Thoracic aorta endothelial cell (primary cell): ENCODE data around the gene ZFP37. TPM values are rescaled to one million over a fixed set of nuclear protein-coding genes. Genes with fewer than 3 reads are reported as not detected.

ENCODE experiments used
- total RNA-seq: library from RNA; depleted of rRNA; stranded (reverse); fragments of >200 nt; gene quantifications from 2 replicates; pipeline ENCODE4 v1.2.3, GENCODE V29; 2012

ZFP37 gene
- total RNA-seq: 1.1 and 1.6 TPM in 2 replicates

DNA sequence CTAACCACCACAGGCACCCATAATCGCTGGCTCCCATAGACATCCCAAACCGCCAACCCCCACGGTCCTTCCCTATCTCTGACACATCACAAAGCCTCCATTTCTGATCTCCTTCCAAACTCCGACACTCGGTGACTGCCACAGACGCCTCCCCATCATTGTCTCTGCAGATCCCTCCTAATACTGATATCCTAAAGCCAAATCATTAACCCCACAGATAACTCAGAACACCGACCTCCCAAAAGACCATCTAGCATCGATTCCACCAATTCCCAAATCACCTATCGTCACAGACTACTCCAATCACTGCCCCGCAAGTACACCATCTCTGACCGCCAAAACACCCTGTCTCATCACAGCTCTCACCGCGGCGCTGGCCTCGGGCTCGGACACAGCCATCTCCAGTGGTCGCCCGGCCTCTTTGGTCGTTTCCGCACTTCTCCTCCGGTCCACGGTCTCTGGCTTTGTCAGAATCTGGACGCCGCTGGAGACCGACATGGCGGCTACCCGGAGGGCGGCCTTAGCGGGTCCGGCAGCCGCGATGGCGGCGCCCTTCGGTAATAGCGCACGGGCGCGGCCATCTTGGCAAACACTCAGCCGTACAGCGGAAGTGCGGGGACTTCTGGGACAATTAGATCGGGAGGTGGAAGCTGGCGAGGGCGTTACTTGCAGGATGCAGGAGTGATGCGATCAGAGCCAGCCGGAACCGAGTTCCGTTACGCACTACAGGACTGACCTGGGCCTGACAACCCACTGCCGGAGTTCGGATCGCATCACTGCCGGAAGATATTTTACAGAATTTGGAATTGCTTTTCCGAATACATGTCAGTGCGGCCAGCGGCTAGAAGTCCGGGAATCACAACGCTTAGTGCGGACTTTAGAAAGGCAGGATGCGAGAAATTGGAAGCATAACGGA lies at the start of gene ZFP37:
Gene ZFP37 (minus strand): TSS at position 534 of the 916 bp plus-strand sequence. CDS start 36 bp downstream, at position 498.

DNA sequence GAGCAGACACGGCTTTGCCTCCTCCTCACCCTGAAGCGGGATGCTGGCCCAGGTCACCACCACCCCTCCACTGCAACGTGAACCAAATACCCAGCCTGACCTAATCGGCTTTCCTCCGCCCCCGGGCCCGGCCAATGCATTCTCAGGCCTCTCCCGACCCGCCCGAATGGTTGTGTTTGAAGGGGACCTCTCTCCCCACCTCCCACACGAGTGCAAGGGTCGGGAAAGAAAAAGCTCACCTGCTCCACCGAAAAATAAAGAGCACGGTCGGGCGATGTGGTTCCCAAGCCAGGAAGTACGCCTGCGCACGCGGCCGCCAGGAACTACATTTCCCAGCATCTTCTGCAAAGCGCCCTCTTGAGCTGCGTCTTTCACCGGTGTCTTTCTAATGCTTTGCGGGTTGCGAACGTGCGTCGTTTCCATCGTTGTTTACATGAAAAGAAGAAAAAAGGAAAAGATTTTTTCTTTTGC lies 44.6 kb downstream of the ZFP37 start, which contains the start of gene ZNF883:
Gene ZNF883 (minus strand): TSS at position 282 of the 471 bp plus-strand sequence.

Other genes with a start within 250 kb of the ZFP37 start
- gene SLC46A2, start 165.8 kb downstream of the ZFP37 start, total RNA-seq: not detected in 2 replicates
- gene ZNF883, start 44.5 kb downstream of the ZFP37 start, total RNA-seq: 0.07 and 0.53 TPM in 2 replicates
- 3.7 and 7.1 TPM in 2 replicates for gene SLC31A2, start 94.3 kb upstream of the ZFP37 start, total RNA-seq
- gene FKBP15, start 164.6 kb upstream of the ZFP37 start, total RNA-seq: 28.2 and 31.8 TPM in 2 replicates
- 22.2 and 27.2 TPM in 2 replicates for gene SLC31A1, start 164.8 kb upstream of the ZFP37 start, total RNA-seq
- 48.3 and 60.5 TPM in 2 replicates for gene CDC26, start 218.8 kb upstream of the ZFP37 start, total RNA-seq
- 29.9 and 33.3 TPM in 2 replicates for gene PRPF4, start 218.9 kb upstream of the ZFP37 start, total RNA-seq
- not detected in 2 replicates for gene RNF183, start 246.7 kb upstream of the ZFP37 start, total RNA-seq